Measurements from ENCODE around the gene GUF1. TPM values are rescaled to one million over a fixed set of nuclear protein-coding genes. Genes with fewer than 3 reads are reported as not detected.

GUF1 gene
- total RNA-seq, 1 donor from 2014 or later: 26.0 TPM

GRCh38 chr4:44671636-44672035 lies 6.6 kb upstream of the GUF1 start:
- ChIA-PET POLR2A (no interaction called here), CTCF (no interaction called here)
- ATAC-seq (ENCODE audit: low read depth) (no peak), DNase-seq (no peak)
- Mint-ChIP-seq H3K36me3 (ENCODE audit: low read depth) (no peaks in the 10 kb centered on the region), H3K27me3 (peaks cover 15% of the 10 kb centered on the region), H3K4me1 (no peaks in the 10 kb centered on the region), H3K9me3 (no peaks in the 10 kb centered on the region), H3K27ac (no peak overlapping the region), H3K4me3 (no peak overlapping the region)
- TF ChIP-seq CTCF (IDR thresholded peaks at IDR 0.05): no peak
- intact Hi-C loops (cut with micrococcal nuclease): no loop called here

- ATAC-seq (ENCODE audit: low read depth) (no peak), DNase-seq (no peak)
- TF ChIP-seq CTCF (IDR thresholded peaks at IDR 0.05): no peak
- ChIA-PET POLR2A (no interaction called here), CTCF (no interaction called here)
- intact Hi-C loops (cut with micrococcal nuclease): no loop called here
- Mint-ChIP-seq H3K4me1 (peaks cover 14% of the 10 kb centered on the region), H3K27me3 (peaks cover 10% of the 10 kb centered on the region), H3K27ac (no peak overlapping the region), H3K9me3 (no peaks in the 10 kb centered on the region), H3K36me3 (ENCODE audit: low read depth) (peaks cover 10% of the 10 kb centered on the region), H3K4me3 (no peak overlapping the region)
Observed at GRCh38 chr4:44674471-44674870, 3.7 kb upstream of the GUF1 start.

- Mint-ChIP-seq H3K27me3 (peaks cover 9% of the 10 kb centered on the region), H3K4me1 (peaks cover 18% of the 10 kb centered on the region), H3K4me3 (no peak overlapping the region), H3K27ac (no peak overlapping the region), H3K9me3 (no peaks in the 10 kb centered on the region), H3K36me3 (ENCODE audit: low read depth) (peaks cover 10% of the 10 kb centered on the region)
- intact Hi-C loops (cut with micrococcal nuclease): no loop called here
- CTCF ChIA-PET: no interaction called here
- TF ChIP-seq CTCF (IDR thresholded peaks at IDR 0.05): no peak
- DNase-seq: no peak
- POLR2A ChIA-PET: no interaction called here
- no peak for ATAC-seq (ENCODE audit: low read depth)
Observed at GRCh38 chr4:44675366-44675765, 2.9 kb upstream of the GUF1 start.

- Mint-ChIP-seq H3K9me3 (no peaks in the 10 kb centered on the region), H3K4me1 (peaks cover 25% of the 10 kb centered on the region), H3K27me3 (no peaks in the 10 kb centered on the region), H3K36me3 (ENCODE audit: low read depth) (peaks cover 27% of the 10 kb centered on the region), H3K4me3 (peak overlapping the region; percentile 97), H3K27ac (peak overlapping the region; percentile 97)
- DNase-seq (no peak), ATAC-seq (ENCODE audit: low read depth) (no peak)
- intact Hi-C loops (cut with micrococcal nuclease): no loop called here
- TF ChIP-seq CTCF (IDR thresholded peaks at IDR 0.05): no peak
- POLR2A ChIA-PET: interaction anchor here (0.8 to 2.5 kb wide), 6 partner anchors 14 to 58 kb away, joined by 3 to 43 read pairs (median 3); partner anchors contain the start of gene GNPDA2
- CTCF ChIA-PET: no interaction called here
Observed at GRCh38 chr4:44679060-44679459, 840 bp downstream of the GUF1 start.

- H3K4me1 Mint-ChIP-seq: peaks cover 9% of the 10 kb centered on the region
- DNase-seq (no peak), ATAC-seq (ENCODE audit: low read depth) (no peak)
- ChIA-PET POLR2A (no interaction called here), CTCF (no interaction called here)
- no peak overlapping the region for H3K4me3 Mint-ChIP-seq
- intact Hi-C loops (cut with micrococcal nuclease): no loop called here
- no peak overlapping the region for H3K27ac Mint-ChIP-seq
- peaks cover 62% of the 10 kb centered on the region for H3K36me3 Mint-ChIP-seq (ENCODE audit: low read depth)
- no peaks in the 10 kb centered on the region for H3K9me3 Mint-ChIP-seq
- no peak for TF ChIP-seq CTCF (IDR thresholded peaks at IDR 0.05)
- no peaks in the 10 kb centered on the region for H3K27me3 Mint-ChIP-seq
Observed at GRCh38 chr4:44684648-44685047, 6.4 kb downstream of the GUF1 start.

Measured in activated B cell treated with CpG ODN at 0.5 μM for 24 hours (primary cell).